GM23338 (cell line): ENCODE data around the gene DSE. TPM values are rescaled to one million over a fixed set of nuclear protein-coding genes. Genes with fewer than 3 reads are reported as not detected.

Experiments
- ATAC-seq: fragments of 200-7000 bp; cut with Tn5 transposase; 3 replicates; pipeline ENCODE4 v1.9.1; 2020
- DNase-seq: peaks from one replicate; pipeline ENCODE4 v3.0.0-alpha.2; 2015; ENCODE audit warnings: low spot score
- H2AFZ ChIP-seq: fragments of 200-600 bp; sonication (generic); 2 replicates; pipeline ENCODE4 v1.8.0; 2016; ENCODE audit warnings: antibody characterized with exemption, mild to moderate bottlenecking, moderate library complexity
- H3F3A ChIP-seq: fragments of 200-600 bp; sonication (generic); replicated peaks from 2 replicates; pipeline ENCODE4 v1.8.0; 2017; ENCODE audit warnings: antibody characterized with exemption, mixed run types, low read depth
- H3K27ac ChIP-seq: fragments of 200-600 bp; sonication (generic); 2 replicates; pipeline ENCODE4 v1.6.1; 2016; ENCODE audit warnings: low read depth
- H3K27me3 ChIP-seq: fragments of 200-600 bp; sonication (generic); 2 replicates; pipeline ENCODE4 v1.8.0; 2016; ENCODE audit warnings: mild to moderate bottlenecking, mixed run types, moderate library complexity; ENCODE audit not compliant: insufficient read depth
- H3K36me3 ChIP-seq: fragments of 200-600 bp; sonication (generic); 2 replicates; pipeline ENCODE4 v1.8.0; 2016; ENCODE audit warnings: mild to moderate bottlenecking; ENCODE audit not compliant: insufficient read depth
- H3K4me1 ChIP-seq: fragments of 200-600 bp; sonication (generic); 2 replicates; pipeline ENCODE4 v1.8.0; 2016; ENCODE audit warnings: mild to moderate bottlenecking, moderate library complexity; ENCODE audit not compliant: insufficient read depth
- H3K4me2 ChIP-seq: fragments of 200-600 bp; sonication (generic); 2 replicates; pipeline ENCODE4 v1.7.1; 2017; ENCODE audit warnings: mixed run types
- H3K4me3 ChIP-seq: fragments of 200-600 bp; sonication (generic); 2 replicates; pipeline ENCODE4 v1.6.1; 2016; ENCODE audit warnings: mixed run types
- H3K79me2 ChIP-seq: fragments of 200-600 bp; sonication (generic); replicated peaks from 2 replicates; pipeline ENCODE4 v1.8.0; 2017; ENCODE audit warnings: mild to moderate bottlenecking; ENCODE audit not compliant: insufficient read depth
- H3K9me2 ChIP-seq: fragments of 200-600 bp; sonication (generic); 2 replicates; pipeline ENCODE4 v1.8.0; 2017; ENCODE audit not compliant: insufficient read depth
- H4K20me1 ChIP-seq: fragments of 200-600 bp; sonication (generic); replicated peaks from 2 replicates; pipeline ENCODE4 v1.8.0; 2017; ENCODE audit warnings: mild to moderate bottlenecking; ENCODE audit not compliant: insufficient read depth
- H3K27ac Mint-ChIP-seq: 2 replicates; pipeline ENCODE4 v1.8.0; 2020; ENCODE audit warnings: inconsistent platforms, mild to moderate bottlenecking, moderate library complexity, mixed read lengths
- H3K27me3 Mint-ChIP-seq: 3 replicates; pipeline ENCODE4 v1.8.0; 2022; ENCODE audit warnings: low read depth, mild to moderate bottlenecking, moderate library complexity, mixed read lengths, inconsistent platforms; ENCODE audit not compliant: insufficient read depth, poor library complexity
- H3K36me3 Mint-ChIP-seq: 3 replicates; pipeline ENCODE4 v1.8.0; 2021; ENCODE audit warnings: low read depth, mild to moderate bottlenecking, inconsistent platforms, moderate library complexity, mixed read lengths
- H3K4me1 Mint-ChIP-seq: 3 replicates; pipeline ENCODE4 v1.8.0; 2020; ENCODE audit warnings: mild to moderate bottlenecking, inconsistent platforms, mixed read lengths
- H3K4me3 Mint-ChIP-seq: 3 replicates; pipeline ENCODE4 v1.8.0; 2021; ENCODE audit warnings: moderate library complexity, mild to moderate bottlenecking, inconsistent platforms, mixed read lengths
- H3K9me3 Mint-ChIP-seq: 3 replicates; pipeline ENCODE4 v1.8.0; 2020; ENCODE audit warnings: moderate library complexity, mild to moderate bottlenecking, inconsistent platforms, mixed read lengths
- CREB1 ChIP-seq: fragments of 250-450 bp; sonication (Bioruptor Pico); IDR thresholded peaks from 2 replicates; pipeline ENCODE4 v1.5.0; 2020; ENCODE audit warnings: low read depth, mild to moderate bottlenecking, moderate library complexity
- EZH2 ChIP-seq: fragments of 200-600 bp; sonication (generic); IDR thresholded peaks from one replicate; pipeline ENCODE4 v1.8.0; 2017; ENCODE audit warnings: antibody characterized with exemption, mild to moderate bottlenecking, low read depth; ENCODE audit not compliant: unreplicated experiment
- JUNB ChIP-seq: IDR thresholded peaks from one replicate; pipeline ENCODE4 v1.6.1; 2016; ENCODE audit warnings: antibody characterized with exemption; ENCODE audit not compliant: unreplicated experiment
- NANOG ChIP-seq: IDR thresholded peaks from 2 replicates; pipeline ENCODE4 v1.6.1; 2016; ENCODE audit warnings: antibody characterized with exemption, borderline replicate concordance
- ZNF114 ChIP-seq: fragments of 250-450 bp; sonication (Bioruptor Pico); IDR thresholded peaks from 2 replicates; pipeline ENCODE4 v1.5.0; 2020; ENCODE audit warnings: mild to moderate bottlenecking, moderate library complexity
- ZNF331 ChIP-seq: fragments of 250-450 bp; sonication (Bioruptor Pico); IDR thresholded peaks from 2 replicates; pipeline ENCODE4 v1.5.0; 2020; ENCODE audit warnings: low read depth, mild to moderate bottlenecking, moderate library complexity
- polyA plus RNA-seq: library from polyadenylated mRNA; unstranded; fragments of >200 nt; fragmentation: Nextera tagmentation; extraction: Ambion mirVana; gene quantifications from 2 replicates; pipeline ENCODE4 v1.2.1, GENCODE V29; 2016
- total RNA-seq: library from RNA; depleted of rRNA; stranded (reverse); fragments of >200 nt; shearing (Covaris generic); gene quantifications from 2 replicates; pipeline ENCODE4 v1.2.3, GENCODE V29; 2014
- TF ChIP-seq, protein P1 (sequence below): fragments of 250-450 bp; sonication (Bioruptor Pico); IDR thresholded peaks from 2 replicates; pipeline ENCODE4 v1.5.0; 2020; ENCODE audit warnings: mild to moderate bottlenecking, moderate library complexity
- TF ChIP-seq, protein P2 (sequence below): IDR thresholded peaks from one replicate; pipeline ENCODE4 v1.6.1; 2018; ENCODE audit warnings: antibody characterized with exemption; ENCODE audit not compliant: unreplicated experiment

Gene DSE
- total and polyA plus RNA-seq, 2 experiments from 2014 or later = 18.8 to 45.2 TPM

DNA sequence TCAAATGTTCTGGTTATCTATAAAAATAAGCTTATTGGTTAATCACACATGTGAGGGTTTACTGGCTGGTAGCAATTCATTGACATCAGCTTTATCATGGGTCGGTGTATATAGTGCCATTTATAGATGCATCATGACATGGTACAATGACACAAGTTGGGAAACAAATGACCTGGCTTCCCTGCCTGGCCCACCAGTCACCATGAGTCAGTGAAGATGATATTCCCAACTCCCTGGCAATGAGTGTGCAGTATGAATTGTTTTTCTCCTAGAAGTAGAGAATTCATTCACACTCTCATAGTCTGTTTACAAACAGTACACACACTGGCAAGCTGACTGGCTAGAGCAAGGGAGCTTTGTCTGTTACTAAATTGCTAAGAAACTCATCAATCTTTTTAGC, 53.3 kb downstream of the DSE start (continued):
- TF ChIP-seq, protein P1, sequence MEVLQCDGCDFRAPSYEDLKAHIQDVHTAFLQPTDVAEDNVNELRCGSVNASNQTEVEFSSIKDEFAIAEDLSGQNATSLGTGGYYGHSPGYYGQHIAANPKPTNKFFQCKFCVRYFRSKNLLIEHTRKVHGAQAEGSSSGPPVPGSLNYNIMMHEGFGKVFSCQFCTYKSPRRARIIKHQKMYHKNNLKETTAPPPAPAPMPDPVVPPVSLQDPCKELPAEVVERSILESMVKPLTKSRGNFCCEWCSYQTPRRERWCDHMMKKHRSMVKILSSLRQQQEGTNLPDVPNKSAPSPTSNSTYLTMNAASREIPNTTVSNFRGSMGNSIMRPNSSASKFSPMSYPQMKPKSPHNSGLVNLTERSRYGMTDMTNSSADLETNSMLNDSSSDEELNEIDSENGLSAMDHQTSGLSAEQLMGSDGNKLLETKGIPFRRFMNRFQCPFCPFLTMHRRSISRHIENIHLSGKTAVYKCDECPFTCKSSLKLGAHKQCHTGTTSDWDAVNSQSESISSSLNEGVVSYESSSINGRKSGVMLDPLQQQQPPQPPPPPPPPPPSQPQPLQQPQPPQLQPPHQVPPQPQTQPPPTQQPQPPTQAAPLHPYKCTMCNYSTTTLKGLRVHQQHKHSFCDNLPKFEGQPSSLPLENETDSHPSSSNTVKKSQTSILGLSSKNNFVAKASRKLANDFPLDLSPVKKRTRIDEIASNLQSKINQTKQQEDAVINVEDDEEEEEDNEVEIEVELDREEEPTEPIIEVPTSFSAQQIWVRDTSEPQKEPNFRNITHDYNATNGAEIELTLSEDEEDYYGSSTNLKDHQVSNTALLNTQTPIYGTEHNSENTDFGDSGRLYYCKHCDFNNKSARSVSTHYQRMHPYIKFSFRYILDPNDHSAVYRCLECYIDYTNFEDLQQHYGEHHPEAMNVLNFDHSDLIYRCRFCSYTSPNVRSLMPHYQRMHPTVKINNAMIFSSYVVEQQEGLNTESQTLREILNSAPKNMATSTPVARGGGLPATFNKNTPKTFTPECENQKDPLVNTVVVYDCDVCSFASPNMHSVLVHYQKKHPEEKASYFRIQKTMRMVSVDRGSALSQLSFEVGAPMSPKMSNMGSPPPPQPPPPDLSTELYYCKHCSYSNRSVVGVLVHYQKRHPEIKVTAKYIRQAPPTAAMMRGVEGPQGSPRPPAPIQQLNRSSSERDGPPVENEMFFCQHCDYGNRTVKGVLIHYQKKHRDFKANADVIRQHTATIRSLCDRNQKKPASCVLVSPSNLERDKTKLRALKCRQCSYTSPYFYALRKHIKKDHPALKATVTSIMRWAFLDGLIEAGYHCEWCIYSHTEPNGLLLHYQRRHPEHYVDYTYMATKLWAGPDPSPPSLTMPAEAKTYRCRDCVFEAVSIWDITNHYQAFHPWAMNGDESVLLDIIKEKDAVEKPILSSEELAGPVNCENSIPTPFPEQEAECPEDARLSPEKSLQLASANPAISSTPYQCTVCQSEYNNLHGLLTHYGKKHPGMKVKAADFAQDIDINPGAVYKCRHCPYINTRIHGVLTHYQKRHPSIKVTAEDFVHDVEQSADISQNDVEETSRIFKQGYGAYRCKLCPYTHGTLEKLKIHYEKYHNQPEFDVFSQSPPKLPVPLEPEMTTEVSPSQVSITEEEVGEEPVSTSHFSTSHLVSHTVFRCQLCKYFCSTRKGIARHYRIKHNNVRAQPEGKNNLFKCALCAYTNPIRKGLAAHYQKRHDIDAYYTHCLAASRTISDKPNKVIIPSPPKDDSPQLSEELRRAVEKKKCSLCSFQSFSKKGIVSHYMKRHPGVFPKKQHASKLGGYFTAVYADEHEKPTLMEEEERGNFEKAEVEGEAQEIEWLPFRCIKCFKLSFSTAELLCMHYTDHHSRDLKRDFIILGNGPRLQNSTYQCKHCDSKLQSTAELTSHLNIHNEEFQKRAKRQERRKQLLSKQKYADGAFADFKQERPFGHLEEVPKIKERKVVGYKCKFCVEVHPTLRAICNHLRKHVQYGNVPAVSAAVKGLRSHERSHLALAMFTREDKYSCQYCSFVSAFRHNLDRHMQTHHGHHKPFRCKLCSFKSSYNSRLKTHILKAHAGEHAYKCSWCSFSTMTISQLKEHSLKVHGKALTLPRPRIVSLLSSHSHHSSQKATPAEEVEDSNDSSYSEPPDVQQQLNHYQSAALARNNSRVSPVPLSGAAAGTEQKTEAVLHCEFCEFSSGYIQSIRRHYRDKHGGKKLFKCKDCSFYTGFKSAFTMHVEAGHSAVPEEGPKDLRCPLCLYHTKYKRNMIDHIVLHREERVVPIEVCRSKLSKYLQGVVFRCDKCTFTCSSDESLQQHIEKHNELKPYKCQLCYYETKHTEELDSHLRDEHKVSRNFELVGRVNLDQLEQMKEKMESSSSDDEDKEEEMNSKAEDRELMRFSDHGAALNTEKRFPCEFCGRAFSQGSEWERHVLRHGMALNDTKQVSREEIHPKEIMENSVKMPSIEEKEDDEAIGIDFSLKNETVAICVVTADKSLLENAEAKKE = no peak

DNA sequence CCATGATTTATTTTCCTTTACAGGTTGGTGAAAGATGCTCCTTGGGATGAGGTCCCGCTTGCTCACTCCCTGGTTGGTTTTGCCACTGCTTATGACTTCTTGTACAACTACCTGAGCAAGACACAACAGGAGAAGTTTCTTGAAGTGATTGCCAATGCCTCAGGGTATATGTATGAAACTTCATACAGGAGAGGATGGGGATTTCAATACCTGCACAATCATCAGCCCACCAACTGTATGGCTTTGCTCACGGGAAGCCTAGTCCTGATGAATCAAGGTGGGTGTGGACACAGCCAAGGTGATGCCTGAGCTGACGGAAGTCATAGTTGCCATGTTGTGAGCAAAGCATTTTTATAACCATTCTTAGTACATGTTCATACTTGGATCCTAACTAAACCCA, 55.8 kb downstream of the DSE start:
- Histone ChIP-seq H3K4me1 (peaks cover 29% of the 10 kb centered on the region), H3F3A (no peaks in the 10 kb centered on the region), H4K20me1 (no peaks in the 10 kb centered on the region), H3K36me3 (no peaks in the 10 kb centered on the region), H3K4me2 (no peak overlapping the region), H3K9me2 (no peaks in the 10 kb centered on the region), H3K4me3 (no peak overlapping the region), H2AFZ (no peak overlapping the region), H3K79me2 (peaks cover 14% of the 10 kb centered on the region; the same call in 1 of the 2 replicates), H3K27ac (no peak overlapping the region), H3K27me3 (no peaks in the 10 kb centered on the region)
- Mint-ChIP-seq H3K4me1 (peaks cover 34% of the 10 kb centered on the region), H3K27me3 (peaks cover 2% of the 10 kb centered on the region), H3K9me3 (no peaks in the 10 kb centered on the region), H3K4me3 (no peak overlapping the region), H3K27ac (no peak overlapping the region), H3K36me3 (peaks cover 39% of the 10 kb centered on the region)
- DNase-seq (no peak), ATAC-seq (no peak)
- TF ChIP-seq ZNF331 (CRISPR knock-in tag) (no peak), ZNF114 (CRISPR knock-in tag) (no peak), JUNB (no peak), CREB1 (CRISPR knock-in tag) (no peak), NANOG (no peak), EZH2 (no peak)
- TF ChIP-seq, protein P2, sequence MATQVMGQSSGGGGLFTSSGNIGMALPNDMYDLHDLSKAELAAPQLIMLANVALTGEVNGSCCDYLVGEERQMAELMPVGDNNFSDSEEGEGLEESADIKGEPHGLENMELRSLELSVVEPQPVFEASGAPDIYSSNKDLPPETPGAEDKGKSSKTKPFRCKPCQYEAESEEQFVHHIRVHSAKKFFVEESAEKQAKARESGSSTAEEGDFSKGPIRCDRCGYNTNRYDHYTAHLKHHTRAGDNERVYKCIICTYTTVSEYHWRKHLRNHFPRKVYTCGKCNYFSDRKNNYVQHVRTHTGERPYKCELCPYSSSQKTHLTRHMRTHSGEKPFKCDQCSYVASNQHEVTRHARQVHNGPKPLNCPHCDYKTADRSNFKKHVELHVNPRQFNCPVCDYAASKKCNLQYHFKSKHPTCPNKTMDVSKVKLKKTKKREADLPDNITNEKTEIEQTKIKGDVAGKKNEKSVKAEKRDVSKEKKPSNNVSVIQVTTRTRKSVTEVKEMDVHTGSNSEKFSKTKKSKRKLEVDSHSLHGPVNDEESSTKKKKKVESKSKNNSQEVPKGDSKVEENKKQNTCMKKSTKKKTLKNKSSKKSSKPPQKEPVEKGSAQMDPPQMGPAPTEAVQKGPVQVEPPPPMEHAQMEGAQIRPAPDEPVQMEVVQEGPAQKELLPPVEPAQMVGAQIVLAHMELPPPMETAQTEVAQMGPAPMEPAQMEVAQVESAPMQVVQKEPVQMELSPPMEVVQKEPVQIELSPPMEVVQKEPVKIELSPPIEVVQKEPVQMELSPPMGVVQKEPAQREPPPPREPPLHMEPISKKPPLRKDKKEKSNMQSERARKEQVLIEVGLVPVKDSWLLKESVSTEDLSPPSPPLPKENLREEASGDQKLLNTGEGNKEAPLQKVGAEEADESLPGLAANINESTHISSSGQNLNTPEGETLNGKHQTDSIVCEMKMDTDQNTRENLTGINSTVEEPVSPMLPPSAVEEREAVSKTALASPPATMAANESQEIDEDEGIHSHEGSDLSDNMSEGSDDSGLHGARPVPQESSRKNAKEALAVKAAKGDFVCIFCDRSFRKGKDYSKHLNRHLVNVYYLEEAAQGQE = no peak
